HG02678 (cell line): Measurements from ENCODE around the gene ARHGEF3.
"Not testable (repeated sequence)": the region's sequence is repeated elsewhere in the genome, so short reads cannot be mapped to it uniquely, and the experiment has no call there.

ENCODE experiments used
- ATAC-seq: cut with Tn5 transposase; IDR thresholded peaks from one replicate; pipeline ENCODE4 v1.9.1; 2021; ENCODE audit warnings: mild to moderate bottlenecking, moderate library complexity; ENCODE audit not compliant: unreplicated experiment

ARHGEF3 gene

GRCh38 chr3:56775838-56776555 lies 25.8 kb downstream of the ARHGEF3 start:
- no peak for ATAC-seq

- ATAC-seq, result no peak
Observed at GRCh38 chr3:56775445-56775837, 26.3 kb downstream of the ARHGEF3 start.

- no peak for ATAC-seq
Observed at GRCh38 chr3:56773986-56774385, 27.8 kb downstream of the ARHGEF3 start.

- no peak for ATAC-seq
Observed at GRCh38 chr3:56772952-56773938, 28.5 kb downstream of the ARHGEF3 start.

GRCh38 chr3:56771376-56771775 lies 30.4 kb downstream of the ARHGEF3 start:
- ATAC-seq, result no peak

GRCh38 chr3:56769116-56769707 lies 32.5 kb downstream of the ARHGEF3 start:
- no peak for ATAC-seq

- no peak for ATAC-seq
Observed at GRCh38 chr3:56764904-56765547, 36.7 kb downstream of the ARHGEF3 start.

- no peak for ATAC-seq
Observed at GRCh38 chr3:56764184-56764583, 37.6 kb downstream of the ARHGEF3 start.

- no peak for ATAC-seq
Observed at GRCh38 chr3:56763233-56763632, 38.5 kb downstream of the ARHGEF3 start.

GRCh38 chr3:56762718-56763117 lies 39.0 kb downstream of the ARHGEF3 start:
- no peak for ATAC-seq

- no peak for ATAC-seq
Observed at GRCh38 chr3:56761887-56762651, 39.7 kb downstream of the ARHGEF3 start.

- no peak for ATAC-seq
Observed at GRCh38 chr3:56761023-56761422, 40.7 kb downstream of the ARHGEF3 start.

- ATAC-seq, result no peak
Observed at GRCh38 chr3:56759532-56759931, 42.2 kb downstream of the ARHGEF3 start.

- ATAC-seq, result peak; percentile 75
Observed at GRCh38 chr3:56758539-56758981, 43.2 kb downstream of the ARHGEF3 start.

GRCh38 chr3:56758042-56758441 lies 43.7 kb downstream of the ARHGEF3 start:
- not testable (repeated sequence) for ATAC-seq

GRCh38 chr3:56754741-56755417 lies 46.9 kb downstream of the ARHGEF3 start:
- peak; percentile 40 for ATAC-seq

GRCh38 chr3:56753206-56753820 lies 48.4 kb downstream of the ARHGEF3 start:
- peak; percentile 85 for ATAC-seq

- no peak for ATAC-seq
Observed at GRCh38 chr3:56751056-56751707, 50.6 kb downstream of the ARHGEF3 start.
